ENCODE results near the gene VPS26C.

The VPS26C gene

DNA sequence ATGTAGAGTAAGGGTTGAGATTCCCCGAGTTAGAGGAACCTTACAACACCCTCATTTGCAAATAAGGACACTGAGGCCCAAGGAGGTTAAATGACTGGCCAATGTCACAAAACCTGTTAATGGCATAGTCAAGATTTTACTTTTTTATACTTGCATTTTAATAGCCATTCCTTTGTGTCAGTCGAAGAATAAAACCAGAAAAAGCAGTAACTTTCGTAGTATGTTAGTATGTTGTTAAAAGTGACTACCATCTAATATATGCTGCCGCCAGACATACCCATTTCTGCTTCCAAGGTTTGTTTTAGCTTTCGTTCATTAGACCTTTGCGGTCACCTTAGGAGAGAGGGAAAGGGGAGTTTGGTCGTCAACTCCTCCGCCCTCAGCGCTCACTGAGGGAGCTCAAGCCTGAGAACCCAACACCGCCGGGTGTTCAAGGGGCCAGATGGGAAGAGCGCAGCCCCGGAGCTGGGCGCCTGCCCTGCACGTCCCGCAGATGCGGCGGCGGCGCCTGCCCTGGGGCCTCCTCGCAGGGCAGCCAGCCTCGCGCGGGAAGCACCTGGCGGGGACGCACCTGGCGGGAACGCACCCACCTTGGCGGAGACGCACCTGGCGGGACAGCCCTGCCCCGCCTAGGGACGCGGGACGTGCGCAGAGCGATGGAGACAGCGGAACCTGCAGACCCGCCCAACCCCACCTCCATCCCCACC is 466 bp downstream of the VPS26C start:
- peak; percentile 77 for DNase-seq

DNA sequence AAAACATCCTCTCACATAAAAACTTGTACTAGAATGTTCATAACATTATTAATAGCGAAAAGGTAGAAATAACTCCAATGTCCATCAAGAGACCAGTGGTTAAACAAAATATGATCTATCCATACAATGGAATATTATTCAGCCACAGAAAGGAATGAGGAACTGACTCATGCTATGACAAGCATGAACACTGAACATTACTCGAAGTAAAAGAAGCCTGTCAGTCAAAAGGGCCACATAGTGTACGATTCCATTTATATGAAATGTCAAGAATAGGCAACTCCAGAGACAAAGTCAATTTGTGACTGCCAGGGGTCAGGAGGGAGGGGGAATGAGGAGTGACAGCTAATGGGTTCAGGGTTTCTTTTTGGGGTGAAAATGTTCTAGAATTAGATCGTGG is 2.3 kb downstream of the VPS26C start:
- DNase-seq: no peak

DNA sequence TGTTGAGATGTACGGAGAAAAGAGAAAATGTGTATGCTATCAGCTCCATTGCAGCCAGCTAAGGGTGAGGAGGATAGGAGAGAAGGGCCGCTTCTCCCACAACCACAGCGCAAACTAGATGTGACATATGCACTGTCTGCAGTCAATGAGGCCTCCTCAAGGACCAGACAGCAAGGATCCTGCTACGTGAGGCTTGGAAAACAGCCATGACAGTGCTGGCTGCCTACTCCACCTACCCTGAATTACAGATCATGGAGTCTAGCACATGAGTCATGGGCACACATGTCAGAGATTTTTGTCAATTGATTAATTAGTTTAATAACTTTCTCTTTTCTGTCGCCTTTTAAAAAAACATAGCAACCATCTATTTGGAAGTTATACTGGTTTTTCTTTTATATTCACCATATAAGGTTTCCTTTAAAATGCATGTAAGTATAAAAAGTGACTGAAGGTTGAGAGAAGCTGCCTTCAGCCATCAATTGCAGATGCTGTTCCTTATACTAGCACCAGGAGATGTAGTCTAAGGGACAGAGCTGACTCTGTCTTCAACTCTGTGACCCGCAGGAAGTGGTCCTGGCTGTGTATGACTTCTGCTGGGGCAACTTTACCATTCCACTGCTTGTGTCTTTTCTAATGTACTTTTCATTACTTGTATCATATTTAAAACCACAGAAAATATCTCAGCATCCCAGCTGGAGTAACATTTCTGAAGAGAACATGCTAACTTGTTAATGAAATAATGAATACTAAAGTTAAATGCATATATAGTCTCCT is 3.1 kb downstream of the VPS26C start:
- DNase-seq: no peak

GRCh38 chr21:37259426-37259825 is 7.7 kb downstream of the VPS26C start:
- no peak for DNase-seq

DNA sequence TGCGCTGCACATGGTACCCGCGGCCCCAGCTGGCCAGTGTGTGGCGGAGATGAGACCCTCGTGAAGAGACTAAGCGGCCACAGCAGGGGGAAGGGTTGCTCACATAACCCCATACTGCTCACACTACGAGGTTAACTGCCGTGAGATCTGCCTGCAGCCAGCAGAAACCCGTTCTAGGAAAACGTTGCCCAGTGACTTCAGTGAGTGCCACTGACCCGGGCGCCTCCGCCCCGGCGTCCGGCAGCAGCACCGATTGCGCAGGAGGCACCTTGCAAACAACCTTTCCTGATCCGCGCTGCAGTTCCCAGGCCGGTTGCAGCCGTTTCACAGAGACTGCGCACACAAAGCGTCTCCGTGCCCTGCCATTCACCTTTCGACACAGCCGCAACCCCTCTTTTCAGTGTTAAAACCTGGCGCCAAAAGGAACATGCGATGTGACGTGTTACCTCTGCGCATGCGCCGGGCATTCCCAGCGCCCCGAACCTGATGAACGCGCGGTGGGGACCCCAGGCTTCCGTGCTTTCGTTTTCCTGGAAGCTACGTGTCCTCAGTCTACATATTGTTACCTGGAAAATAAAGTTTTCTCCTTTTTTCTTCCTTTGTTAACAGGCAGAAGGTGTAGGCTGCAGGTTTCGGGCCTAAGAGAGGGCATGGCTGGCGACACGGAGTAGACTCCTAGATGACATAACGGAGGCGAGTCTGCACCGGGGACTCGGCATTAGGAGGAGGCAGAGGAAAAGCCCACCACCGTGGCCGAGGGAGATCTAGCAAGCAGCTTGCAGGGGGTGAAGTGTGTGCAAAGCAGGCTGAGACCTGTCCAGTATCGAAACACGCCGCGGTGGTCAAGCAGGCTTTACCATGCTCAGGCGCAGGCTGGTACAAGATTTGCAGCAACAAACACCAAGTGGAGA is 8.9 kb downstream of the VPS26C start:
- peak; percentile 89 for DNase-seq

DNA sequence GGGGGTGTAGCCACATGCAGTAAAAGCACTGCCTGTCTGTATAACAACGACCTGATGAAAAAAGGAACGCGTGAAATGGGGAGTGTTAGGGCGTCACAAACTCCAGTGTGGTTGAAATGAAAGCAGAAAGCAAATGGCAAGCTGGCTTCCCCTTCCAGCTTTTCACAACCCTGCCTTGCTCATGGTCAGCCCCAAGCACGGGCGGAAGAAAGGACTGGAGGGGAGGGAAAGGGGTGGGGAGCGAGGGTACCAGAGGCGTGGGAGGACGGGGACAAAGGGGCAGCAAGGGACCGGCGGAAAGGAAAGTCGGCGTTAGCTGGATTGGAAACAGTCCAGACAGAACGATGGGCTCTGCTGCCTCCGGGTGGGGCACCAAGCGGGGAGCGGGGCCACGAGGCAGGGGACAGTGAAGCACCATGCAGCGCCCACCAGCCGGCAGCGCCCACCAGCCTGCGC is 9.6 kb downstream of the VPS26C start:
- peak; percentile 87 for DNase-seq

- no peak for DNase-seq
Observed at GRCh38 chr21:37253991-37254390, 13.1 kb downstream of the VPS26C start.

DNA sequence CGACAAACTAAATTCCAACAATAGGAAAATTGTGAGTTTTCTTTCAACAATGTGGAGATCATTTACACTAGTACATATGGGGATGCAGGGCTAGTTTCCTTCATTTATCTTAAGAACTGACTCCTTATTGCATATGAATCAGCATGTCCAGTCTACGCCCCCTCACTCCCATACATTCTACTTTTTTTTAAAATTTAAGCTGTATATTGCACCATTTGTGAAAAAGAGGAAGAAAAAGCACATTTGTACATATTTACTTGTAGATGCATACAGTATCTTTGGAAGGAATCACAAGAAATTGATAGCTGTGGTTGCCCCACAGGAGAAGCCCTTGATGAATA is 15.9 kb downstream of the VPS26C start:
- no peak for DNase-seq

GRCh38 chr21:37249112-37249904 is 17.8 kb downstream of the VPS26C start:
- no peak for DNase-seq

- no peak for DNase-seq
Observed at GRCh38 chr21:37248298-37248697, 18.8 kb downstream of the VPS26C start.

GRCh38 chr21:37245151-37245550 is 22.0 kb downstream of the VPS26C start:
- DNase-seq: no peak

GRCh38 chr21:37244501-37245095 is 22.5 kb downstream of the VPS26C start:
- DNase-seq: no peak

DNA sequence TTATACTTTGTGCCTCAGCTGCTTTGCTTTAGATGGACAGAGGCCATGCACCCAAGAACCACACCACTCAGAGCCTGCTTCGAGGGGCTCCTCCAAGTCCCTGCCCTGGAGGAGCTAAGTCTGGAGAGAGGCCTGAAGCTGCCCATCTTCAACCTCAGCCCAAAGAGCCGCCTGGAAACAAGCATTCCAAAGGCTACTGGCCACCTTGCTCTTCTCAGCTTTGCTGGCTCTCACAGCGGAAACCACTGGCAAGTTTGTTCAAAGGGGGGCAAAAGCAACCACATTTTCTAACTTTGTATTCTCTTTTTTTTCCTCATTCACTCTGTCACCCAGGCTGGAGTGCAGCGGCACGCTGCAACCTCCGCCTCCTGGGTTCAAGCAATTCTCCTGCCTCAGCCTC is 23.2 kb downstream of the VPS26C start:
- DNase-seq: no peak

- DNase-seq: no peak
Observed at GRCh38 chr21:37241426-37241825, 25.7 kb downstream of the VPS26C start.

DNA sequence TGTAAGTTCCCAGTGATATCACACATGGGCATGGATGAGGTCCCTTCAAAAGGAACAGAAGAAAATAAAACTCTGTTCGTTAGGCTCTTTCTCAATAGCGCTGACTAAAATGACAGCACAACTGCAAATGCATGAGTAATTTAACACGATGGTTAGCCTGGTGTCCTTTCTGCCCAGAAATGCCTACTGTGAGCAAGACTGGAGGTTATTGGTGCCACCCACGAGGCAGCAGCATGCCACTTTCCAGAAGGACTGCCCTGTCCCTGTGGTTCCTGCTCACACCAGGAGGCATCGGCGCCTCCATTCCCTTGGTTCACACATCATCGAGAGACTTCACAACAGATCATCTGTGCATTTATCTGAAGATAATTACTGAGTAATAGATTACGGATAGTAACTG is 26.2 kb downstream of the VPS26C start:
- DNase-seq: no peak

- DNase-seq: no peak
Observed at GRCh38 chr21:37237764-37238163, 29.4 kb downstream of the VPS26C start.

GRCh38 chr21:37237346-37237745 is 29.8 kb downstream of the VPS26C start:
- no peak for DNase-seq

DNA sequence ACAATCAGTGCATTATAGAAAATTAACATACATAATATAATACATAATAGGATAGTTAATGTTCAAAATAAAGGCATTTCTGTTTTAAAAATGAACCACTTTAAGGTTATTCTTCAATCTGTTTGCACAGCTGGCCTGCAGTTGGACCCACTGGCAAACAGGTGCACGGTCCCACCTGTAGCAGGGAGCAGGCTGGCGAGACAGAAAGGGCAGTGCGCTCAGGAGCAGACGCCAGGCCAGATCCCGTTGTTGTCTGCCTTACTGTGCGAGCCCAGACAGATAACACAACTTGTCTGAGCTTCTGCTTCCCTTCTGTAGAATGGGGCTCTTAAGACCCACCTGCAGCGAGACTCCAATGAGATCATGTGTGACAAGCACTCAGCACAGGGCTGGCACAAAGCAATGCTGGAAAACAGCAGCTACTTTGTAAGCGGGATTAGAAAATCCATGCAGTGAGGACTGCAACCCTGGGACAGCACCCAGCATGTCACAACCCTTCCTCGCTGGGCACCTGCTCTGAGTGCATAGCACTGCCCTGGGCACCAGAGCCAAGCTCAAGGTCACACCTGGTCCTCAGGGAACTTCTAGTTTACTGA is 33.5 kb downstream of the VPS26C start:
- DNase-seq: no peak

DNA sequence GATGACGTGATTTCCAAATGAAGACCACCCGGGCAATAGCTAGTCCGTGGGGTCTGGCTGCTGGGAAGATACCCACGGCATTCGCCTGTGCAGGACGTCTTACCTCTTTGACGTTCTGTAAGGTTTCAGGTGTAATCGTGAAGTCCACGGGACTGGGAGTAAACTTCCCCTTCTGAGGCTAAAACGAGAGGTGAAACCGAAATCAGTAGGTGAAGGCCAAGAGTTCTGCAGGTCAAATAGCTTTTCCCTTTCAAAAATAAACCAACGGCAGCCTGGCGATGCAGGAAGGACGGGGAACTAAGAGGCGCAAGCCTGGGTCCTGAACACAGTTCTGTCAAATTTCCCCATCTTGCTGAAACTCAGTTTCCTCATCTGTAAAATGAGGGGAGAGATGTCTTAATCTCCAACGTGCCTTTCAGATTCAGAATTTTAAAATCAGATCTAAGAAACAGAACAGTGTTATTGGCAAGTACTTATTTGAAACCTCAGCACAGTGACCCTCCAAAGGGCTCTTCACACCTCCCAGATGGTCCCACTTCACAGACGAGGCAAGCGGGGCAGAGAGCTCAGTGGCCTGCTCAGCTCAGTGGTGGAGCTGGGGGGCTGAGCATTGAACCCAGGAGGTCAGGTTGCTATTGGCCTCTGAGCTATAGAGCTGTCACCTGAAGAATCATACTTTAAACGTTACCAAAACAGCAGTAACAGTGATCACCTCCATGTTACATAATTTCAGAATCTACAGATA is 34.7 kb downstream of the VPS26C start:
- DNase-seq: no peak

DNA sequence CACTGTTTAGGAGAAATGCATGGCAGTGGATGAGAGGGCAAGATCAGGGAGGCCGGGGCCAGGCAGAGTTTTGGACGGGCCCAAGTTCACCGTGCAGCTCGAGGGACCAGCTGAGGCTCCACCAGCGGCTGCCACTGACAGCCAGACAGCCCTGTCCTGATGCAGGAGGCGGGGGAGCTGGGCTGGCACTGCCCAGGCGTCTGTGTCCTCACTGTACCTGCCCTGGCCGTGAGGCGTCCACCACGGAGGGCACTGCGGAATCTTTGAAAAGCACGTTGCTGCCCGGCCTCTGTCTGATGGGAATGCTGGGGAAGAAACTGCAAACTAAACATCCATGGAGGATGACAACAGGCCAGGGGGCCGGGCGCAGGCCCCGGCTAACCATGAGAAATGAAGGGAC is 35.5 kb downstream of the VPS26C start:
- DNase-seq: no peak

- DNase-seq: no peak
Observed at GRCh38 chr21:37231249-37231645, 35.9 kb downstream of the VPS26C start.
